HG03520 (cell line): ENCODE data around the gene HCFC1R1.
"Not testable (repeated sequence)": the region's sequence is repeated elsewhere in the genome, so short reads cannot be mapped to it uniquely, and the experiment has no call there.

Experiments used
- ATAC-seq: cut with Tn5 transposase; IDR thresholded peaks from one replicate; pipeline ENCODE4 v1.9.1; 2021; ENCODE audit warnings: mild to moderate bottlenecking, moderate library complexity; ENCODE audit not compliant: unreplicated experiment

The HCFC1R1 gene, protein sequence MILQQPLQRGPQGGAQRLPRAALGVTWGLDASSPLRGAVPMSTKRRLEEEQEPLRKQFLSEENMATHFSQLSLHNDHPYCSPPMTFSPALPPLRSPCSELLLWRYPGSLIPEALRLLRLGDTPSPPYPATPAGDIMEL

DNA sequence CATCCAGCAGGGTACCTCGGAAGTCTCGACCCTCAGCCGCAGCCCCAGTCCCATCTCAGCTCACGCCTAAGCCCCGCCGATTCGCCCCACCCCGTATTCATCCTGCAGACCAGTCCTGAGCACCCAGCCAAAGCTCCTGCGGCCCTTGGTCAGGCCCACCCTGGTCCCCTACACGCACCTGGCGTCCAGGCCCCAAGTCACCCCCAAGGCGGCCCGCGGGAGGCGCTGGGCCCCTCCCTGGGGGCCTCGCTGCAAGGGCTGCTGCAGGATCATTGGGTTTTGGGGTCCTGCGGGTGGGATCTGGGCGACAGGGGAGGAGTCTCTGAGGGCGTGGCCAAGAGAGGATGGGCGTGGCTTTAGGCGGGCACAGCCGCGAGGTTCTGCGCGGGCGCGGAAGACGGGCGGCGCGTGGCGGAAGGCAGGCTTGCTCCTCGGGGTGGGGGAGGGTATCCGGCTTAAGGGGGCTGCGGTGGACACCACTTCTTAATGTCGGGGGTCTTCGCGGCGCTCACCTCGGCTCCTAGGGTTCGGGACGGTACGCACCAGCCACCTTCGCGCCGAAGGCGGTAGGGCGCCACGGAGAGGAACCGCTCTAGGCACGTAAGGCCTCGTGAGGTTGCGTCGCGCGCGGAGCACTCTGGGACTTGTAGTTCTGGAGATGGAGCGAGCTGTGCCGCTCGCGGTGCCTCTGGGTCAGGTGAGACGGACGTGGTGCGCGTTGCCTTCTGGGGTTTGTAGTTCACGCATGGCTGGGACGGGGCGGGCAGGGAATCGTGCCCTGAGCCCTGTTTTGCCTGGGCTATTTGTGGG is at the start of gene HCFC1R1, which contains the start of gene THOC6:
TSS of gene HCFC1R1 (minus strand) at position 274 of the 810 bp plus-strand sequence. CDS start at position 273, 1 bp downstream.
TSS of gene THOC6 (plus strand) at position 367 of the 810 bp plus-strand sequence. CDS start at position 659, 292 bp downstream.
- ATAC-seq, result peak; percentile 78

DNA sequence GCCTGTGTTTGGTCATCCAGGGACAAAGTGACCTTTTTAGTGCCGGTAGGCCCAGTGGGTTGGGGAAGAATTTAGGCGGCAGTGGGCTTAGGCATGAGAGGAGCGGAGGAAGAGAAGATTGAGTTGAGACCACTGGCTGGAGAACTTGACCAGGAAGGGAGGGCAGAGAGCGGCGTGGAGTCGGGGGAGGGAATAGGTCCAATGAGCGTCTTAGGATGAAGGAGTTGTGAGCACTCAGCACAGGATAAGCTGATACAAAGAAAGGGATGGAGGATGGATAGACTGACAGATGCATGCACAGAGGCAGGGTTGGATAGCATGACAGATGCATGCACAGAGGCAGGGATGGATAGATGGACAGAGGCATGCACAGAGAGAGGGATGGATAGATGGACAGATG is 49.7 kb upstream of the HCFC1R1 start:
- ATAC-seq, result no peak

DNA sequence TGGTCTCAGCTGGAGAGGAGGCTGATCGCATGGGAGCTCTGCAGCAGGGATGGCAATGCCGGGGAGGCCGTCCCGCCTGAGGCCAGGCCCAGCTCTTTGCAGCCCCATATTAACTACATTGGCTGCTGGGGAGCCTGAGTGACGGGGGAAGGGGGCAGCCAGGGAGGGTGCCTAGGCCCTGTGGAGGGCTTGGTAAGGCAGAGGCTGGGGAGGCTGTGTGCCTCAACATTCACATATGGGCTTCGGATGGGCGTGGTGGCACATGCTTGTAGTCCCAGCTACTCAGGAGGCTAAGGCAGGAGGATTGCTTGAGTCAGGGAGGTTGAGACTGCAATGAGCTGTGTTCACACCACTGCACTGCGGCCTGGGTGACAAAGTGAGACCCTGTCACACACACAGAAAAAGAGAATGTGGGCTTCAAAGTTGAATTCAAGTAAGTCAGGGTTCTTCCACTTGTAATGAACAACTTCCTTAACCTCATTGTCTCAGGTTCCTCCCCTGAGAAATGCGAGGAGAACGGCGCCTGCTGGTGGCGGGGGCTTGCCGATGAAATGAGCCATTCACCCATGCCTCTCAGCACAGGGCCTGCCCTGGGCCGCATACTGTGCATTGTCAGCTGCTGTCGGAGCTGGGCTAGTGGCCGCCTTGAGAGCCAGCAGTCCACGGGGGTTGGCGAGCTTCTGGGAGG is 49.0 kb upstream of the HCFC1R1 start:
- not testable (repeated sequence) for ATAC-seq

DNA sequence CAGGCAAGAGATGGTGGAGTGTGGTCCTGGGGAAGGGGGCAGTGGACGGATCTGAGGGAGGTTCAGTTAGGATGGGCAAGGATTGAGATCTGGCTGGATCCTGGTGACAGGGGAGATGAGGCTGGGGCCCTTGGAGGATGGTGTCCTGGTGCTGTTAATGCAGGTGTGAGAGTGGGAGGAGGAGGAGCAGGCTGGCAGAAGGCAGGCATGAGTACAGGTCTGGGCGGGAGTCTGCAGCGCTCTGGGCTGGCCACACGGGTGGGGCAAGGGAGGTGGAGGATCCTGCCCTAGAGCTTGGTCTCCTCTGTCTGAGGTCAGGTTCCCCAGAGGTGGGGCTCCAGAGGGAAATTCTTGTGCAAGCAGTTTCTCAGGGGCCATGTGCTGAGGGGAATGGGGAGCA is 48.4 kb upstream of the HCFC1R1 start:
- ATAC-seq, result not testable (repeated sequence)

DNA sequence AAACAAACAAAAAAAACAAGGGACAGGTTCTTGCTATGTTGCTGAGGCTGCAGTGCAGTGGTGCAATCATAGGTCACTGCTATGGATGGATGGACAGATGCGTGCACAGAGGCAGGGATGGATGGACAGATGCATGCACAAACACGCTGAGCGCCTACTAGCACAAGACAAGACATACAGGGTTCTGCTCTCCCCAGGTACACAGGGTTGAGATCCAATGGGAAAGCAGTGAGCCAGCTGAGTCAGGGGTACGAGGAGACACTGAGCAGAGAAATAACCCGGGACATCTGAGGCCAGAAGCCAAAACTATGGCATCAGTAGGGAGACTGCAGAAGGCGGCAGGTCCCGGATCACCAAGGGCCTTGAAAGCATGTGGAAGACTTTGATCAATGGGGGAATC is 47.9 kb upstream of the HCFC1R1 start:
- no peak for ATAC-seq

DNA sequence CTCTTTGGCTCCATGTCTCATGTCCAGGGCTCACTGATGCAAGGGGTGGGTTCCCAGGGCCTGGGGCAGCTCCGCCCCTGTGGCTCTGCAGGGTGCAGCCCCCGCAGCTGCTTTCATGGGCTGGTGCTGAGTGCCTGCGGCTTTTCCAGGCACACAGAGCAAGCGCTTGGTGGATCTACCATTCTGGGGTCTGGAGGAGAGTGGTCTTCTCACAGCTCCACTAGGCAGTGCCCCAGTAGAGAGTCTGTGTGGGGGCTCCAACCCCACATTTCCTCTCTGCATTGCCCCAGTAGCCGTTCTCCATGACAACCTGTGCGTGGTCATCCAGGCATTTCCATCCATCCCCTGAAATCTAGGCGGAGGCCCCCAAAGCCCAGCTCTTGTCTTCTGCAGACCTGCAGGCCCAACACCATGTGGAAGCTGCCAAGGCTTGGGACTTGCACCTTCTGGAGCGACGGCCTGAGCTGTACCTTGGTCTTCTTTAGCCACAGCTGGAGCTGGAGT is 46.9 kb upstream of the HCFC1R1 start:
- no peak for ATAC-seq

DNA sequence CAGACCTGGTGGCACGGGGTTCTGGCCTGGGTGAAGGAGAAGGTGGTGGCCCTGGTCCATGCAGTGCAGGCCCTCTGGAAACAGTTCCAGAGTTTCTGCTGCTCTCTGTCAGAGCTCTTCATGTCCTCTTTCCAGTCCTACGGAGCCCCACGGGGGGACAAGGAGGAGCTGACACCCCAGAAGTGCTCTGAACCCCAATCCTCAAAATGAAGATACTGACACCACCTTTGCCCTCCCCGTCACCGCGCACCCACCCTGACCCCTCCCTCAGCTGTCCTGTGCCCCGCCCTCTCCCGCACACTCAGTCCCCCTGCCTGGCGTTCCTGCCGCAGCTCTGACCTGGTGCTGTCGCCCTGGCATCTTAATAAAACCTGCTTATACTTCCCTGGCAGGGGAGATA is 45.4 kb upstream of the HCFC1R1 start:
- not testable (repeated sequence) for ATAC-seq

DNA sequence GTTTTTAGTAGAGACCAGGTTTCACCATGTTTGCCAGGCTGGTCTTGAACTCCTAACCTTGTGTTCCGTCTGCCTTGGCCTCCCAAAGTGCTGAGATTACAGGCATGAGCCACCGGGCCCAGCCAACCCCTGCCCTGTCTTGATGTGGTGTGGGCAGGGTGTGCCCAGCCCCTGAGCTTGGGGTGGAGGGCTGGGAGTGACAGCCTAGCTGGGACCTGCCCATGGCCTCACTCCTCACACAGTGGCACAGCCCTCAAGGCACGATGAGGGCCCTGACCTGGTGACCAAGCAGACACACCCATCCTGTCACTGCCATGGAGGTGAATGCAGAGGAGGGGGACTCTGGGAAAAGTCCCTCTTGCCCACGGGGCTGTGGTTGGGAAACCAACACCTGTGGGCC is 44.7 kb upstream of the HCFC1R1 start:
- ATAC-seq, result no peak

DNA sequence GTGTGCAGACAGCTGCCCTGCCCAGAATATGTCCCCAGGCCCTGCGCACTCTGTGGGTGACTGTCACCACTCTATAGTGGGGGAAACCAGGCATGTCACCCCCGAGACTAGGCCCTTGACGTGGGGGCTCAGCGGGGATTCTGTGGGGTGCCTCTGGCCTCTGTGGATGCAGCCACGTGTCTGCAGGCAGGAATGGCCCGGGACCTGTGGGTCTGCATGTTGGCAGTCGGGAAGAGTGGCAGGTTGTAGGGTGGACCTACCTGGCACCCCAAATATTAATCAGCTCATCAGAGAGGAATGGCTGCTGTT is 42.7 kb upstream of the HCFC1R1 start:
- ATAC-seq, result no peak

DNA sequence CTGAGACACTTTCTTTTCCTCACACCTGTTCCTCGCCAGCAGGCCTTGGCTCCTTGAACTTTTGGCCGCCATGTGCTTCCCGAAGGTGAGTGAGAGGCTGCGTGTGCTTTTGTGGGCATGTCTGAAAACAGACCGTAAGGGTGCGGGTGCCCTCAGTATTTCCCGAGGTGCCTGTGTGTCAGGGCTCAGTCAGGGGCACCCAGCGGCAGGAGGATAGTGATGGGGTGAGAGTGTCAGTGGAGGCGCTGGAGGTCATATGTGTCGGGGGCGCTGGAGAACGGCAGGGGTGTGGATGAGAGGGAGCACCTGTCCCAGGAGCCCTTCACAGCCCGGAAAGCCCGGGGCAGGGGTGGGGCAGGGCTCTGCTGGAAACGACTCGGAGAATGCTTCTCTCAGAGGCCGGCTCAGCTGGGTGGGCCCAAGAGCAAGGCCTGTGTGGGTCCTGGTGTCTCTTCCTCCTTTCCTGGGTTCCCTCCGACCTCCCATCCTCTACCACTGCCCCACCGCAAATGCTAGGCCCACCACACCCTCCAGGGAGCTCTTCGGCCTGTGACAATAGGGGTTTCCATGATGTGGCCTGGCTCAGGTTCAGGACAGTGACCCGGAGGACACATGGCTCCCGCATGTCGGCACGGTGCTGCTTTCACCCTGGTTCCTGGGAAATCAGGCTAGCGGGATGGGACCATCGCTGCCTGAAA is 42.1 kb upstream of the HCFC1R1 start:
- no peak for ATAC-seq

DNA sequence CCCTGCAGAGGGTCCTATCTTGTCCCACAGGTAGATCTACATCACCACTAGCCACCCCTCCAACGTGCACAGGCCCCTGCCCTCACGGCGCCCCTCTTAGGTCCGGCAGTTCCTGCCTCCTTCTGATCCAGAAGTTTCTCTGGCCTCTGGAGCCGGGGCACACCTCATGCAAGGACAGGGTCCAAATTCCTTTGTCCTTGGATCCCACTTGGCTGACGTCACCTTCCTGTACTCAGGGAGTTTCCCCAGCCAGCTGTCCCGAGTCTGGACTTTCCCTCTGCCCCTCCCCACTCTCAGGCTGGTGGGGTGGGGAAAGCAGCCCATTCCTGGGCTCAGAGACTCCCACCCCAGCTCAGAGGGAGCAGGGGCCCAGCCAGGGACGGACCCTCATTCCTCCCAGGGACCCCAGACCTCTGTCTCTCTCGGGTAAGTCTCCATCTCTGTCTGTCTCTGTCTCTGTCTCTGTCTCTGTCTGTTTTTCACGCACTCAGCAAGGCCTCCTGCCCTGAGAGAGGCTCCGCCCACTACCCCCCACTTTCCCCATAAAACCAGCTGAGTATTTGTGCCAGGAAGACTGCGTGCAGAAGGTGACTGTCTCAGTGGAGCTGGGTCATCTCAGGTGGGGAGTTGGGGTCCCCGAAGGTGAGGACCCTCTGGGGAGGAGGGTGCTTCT is 41.5 kb upstream of the HCFC1R1 start, which contains the start of gene IL32:
TSS of gene IL32 (plus strand) at position 572 of the 673 bp plus-strand sequence. CDS start 172 bp downstream, outside the sequence.
- ATAC-seq, result no peak

DNA sequence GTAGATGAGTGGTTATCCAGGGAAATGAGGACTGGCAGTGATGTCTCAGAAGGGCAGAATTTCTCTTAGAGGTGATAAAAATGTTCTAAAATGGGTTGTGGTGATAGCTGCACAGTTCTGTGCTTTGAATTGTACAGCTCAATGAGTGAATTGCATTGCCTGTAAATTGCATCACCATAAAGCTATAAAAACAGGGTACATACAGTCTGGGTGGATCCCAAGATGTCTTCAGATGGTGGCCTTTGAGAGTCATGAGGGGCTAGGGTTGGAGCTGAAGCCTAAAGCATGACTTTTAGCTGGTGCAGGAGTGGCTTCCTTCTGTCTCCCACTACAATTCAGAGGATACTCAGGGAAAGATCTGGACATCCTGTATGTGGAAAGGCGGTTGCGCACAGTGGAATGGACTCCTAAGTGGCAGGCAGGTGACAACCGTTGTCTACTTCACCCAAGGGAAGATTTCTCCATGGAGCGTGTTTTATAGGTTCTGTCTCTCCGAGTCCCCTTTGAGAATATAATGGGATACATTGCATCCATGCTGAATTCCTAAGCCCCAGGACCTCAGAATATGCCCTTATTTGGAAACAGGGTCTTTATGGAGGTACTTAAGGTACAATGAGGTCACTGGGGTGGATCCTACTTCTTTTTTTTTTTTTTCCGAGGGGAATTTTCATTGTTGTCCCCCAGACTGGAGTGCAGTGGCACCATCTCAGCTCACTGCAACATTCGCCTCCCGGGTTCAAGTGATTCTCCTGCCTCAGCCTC is 40.1 kb upstream of the HCFC1R1 start:
- no peak for ATAC-seq

DNA sequence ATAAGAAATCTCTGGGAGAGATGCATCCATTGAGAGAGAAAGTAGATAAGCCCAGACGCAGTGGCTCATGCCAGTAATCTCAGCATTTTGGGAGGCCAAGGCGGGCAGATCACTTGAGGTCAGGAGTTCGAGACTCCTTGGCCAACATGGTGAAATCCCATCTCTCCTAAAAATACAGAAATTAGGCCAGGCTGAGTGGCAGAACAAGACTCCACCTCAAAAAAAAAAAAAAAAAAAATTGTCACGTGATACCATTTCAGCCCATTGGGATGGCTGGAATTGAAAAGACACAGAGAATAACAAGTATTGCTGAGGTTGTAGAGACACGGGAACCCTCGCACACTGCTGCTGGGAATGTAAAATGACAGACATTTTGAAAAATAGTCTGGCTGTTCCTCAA is 38.8 kb upstream of the HCFC1R1 start:
- ATAC-seq, result no peak

DNA sequence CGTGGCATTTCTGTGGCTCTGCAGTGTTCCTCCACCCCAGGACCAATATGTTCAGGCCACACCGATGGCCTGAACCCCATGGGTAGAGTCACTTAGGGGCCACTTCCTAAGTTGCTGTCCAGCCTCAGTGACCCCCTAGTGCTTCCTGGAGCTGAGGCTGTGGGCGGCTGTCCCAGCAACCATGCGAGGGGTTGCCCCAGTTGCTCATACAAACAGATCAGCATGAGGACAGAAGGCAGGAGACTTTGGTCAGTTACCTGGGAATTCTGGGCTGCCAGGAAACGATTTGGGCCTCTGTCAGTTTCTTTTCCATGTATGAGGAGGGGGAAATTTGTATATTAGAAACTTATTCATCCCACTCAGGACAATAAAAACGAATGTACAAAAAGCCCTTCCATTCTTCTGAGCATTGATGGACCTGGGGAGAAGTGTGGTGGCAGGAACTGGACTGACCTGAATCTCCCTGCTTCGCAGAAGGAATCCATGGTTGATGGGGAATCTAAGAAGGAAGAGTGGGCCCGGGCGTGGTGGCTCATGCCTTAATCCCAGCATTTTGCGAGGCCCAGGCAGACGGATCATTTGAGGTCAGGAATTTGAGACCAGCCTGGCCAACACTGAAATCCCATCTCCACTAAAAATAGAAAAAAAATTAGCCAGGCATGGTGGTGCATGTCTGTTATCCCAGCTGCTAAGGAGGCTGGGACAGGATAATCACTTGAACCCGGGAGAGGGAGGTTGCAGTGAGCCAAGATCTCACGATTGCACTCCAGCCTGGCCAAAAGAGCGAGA is 36.8 kb upstream of the HCFC1R1 start:
- no peak for ATAC-seq

DNA sequence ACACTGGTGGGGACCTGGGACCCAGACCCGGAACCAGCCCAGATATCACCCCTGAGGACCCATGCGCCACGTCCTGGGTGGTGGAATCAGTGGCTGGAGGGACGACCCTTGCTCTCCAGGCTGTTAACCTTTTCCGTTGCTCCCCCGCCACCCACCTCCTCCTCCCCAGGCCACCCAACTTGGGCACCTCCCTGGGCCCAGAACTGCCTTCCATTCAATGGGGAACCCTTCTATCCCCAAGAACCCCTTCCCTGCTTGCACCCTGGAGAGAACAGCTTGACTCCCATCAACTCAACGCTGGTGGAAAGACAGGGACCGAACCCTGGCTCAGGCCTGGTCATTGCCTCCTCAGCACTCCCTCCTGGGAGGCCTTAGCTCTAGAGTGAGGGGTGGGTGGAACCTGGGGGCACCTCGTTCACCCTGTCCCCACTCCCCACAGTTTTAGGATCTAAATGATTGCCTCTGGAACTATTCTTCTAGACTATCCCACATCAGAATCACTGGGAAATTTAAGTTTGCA is 36.0 kb upstream of the HCFC1R1 start:
- peak; percentile 8 for ATAC-seq

DNA sequence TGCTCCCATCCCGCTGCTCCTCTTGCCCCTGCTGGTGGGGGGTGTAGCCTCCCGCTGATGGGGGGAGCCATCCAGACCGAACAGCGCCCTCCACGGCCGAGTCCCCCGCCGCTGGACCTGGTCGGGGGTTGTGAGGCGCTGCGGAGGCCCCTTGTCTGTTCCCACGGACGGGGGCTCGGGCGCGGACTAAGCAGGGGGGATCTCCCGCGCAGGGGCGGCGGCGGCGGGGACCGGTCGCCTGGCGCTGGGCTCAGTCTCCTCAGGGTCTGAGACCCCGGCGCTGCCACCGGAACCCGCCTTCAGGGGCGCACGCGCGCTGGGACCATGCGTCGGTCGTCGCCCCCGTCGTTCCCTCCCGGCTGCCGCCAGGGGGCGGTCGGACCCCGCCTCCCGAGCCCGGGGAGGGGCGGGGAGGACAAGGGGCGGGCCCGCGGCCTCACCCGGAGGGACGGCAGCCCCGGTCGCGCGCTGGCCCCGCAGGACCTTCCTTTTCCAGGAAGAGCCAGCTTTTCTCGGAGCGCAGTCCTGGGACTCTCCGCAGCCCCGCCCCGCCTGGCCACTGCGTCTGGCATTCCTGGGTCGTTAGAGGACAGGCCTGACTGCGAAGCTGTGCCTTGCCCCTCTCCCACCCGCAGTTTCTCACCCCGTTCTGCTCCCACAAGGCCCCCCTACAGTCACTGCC is 35.4 kb upstream of the HCFC1R1 start:
- peak; percentile 61 for ATAC-seq

DNA sequence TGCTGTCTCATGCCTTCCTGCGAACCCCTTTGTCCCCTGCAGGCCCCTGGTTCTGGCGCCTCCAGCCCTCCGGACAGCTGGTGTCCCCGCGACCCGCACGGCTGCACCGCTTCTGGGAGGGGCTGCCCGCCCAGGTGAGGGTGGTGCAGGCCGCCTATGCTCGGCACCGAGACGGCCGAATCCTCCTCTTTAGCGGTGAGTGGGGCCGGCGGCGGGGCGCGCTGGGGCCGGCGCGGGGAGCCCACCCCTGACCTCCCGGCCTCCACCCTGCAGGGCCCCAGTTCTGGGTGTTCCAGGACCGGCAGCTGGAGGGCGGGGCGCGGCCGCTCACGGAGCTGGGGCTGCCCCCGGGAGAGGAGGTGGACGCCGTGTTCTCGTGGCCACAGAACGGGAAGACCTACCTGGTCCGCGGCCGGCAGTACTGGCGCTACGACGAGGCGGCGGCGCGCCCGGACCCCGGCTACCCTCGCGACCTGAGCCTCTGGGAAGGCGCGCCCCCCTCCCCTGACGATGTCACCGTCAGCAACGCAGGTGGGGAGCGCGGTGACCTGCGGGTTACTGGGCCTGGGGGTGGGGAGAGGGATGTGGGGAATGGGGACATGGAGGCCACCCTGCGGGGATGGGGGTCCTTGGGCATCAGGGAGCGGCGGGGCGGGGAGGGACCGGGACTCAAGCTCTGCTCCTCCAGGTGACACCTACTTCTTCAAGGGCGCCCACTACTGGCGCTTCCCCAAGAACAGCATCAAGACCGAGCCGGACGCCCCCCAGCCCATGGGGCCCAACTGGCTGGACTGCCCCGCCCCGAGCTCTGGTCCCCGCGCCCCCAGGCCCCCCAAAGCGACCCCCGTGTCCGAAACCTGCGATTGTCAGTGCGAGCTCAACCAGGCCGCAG is 34.6 kb upstream of the HCFC1R1 start:
- ATAC-seq, result peak; percentile 24
